Psoas muscle (tissue), 8 donors: Measurements from ENCODE around the gene SMPDL3A. TPM values are rescaled to one million over a fixed set of nuclear protein-coding genes. Genes with fewer than 3 reads are reported as not detected.

Experiments
- ATAC-seq, 4 donors: fragments of 200-7000 bp; cut with Tn5 transposase; one replicate each; pipeline ENCODE4 v1.9.1; 2020; ENCODE audit warnings: moderate library complexity in 3 of 4, mild to moderate bottlenecking in 2 of 4
- DNase-seq, 2 donors: peaks; one replicate each; pipeline ENCODE4 v3.0.0-alpha.2; 2020
- H3K27ac ChIP-seq: fragments of 200-600 bp; one replicate; pipeline ENCODE4 v1.8.0; 2022
- H3K27me3 ChIP-seq, 3 donors: fragments of 200-600 bp in 1 of 3; one replicate each; pipeline versions ENCODE4 v1.6.1 to v1.8.0; 2013 to 2022; ENCODE audit warnings: low read length in 2 of 3, mild to moderate bottlenecking in 2 of 3, moderate library complexity in 1 of 3; ENCODE audit not compliant: insufficient read depth in 3 of 3
- H3K36me3 ChIP-seq, 2 donors: fragments of 200-600 bp in 1 of 2; one replicate each; pipeline versions ENCODE4 v1.6.1 to v1.8.0; 2013 to 2022; ENCODE audit warnings: low read depth in 1 of 2, mild to moderate bottlenecking in 1 of 2, moderate library complexity in 1 of 2; ENCODE audit not compliant: insufficient read depth in 1 of 2
- H3K4me1 ChIP-seq: fragments of 200-600 bp; one replicate; pipeline ENCODE4 v1.8.0; 2022
- H3K4me3 ChIP-seq: fragments of 200-600 bp; one replicate; pipeline ENCODE4 v1.8.0; 2022; ENCODE audit warnings: mild to moderate bottlenecking
- H3K9me3 ChIP-seq: fragments of 200-600 bp; one replicate; pipeline ENCODE4 v1.8.0; 2022
- CTCF ChIP-seq: fragments of 200-600 bp; IDR thresholded peaks from one replicate; pipeline ENCODE4 v1.8.0; 2022; ENCODE audit warnings: antibody characterized with exemption
- WGBS, 3 donors: extraction: QIAGEN DNeasy Blood & Tissue Kit; methylation state at CpG; one replicate each; pipeline versions ENCODE4 v1.1.6 to v1.1.7; 2013; 5-methylcytosine and 5-hydroxymethylcytosine counted together
- intact Hi-C, 2 donors: fragments of 100-400 bp; cut with DNase I; formaldehyde crosslinking; loops; one replicate each; pipeline versions ENCODE4 v1.11.0 to v1.14.2; 2022
- polyA plus RNA-seq, 3 donors: library from polyadenylated mRNA; stranded (reverse); fragments of 200-250 nt; gene quantifications; one replicate each; pipeline ENCODE4 v1.2.3, GENCODE V29; 2013
- total RNA-seq, 4 donors: library from RNA; stranded (reverse); fragmentation: NEBNext Ultra II Directional in 2 of 4; extraction: Animal tissue kit (Norgen Biotek cat#: 25700) in 2 of 4; gene quantifications; one replicate each; pipeline versions ENCODE4 v1.2.1 to v1.2.4, GENCODE V29; 2021 to 2023
- donor health status: healthy with polysubstance abuse.
- donor health status: DM: no; HTN: no; CAD: no; lungs with moderate emphysema.
- donor health status: Bipolar disorder and iron deficiency.
- donor health status: healthy.
- donor health status: DM: yes; HTN: yes; CAD: no.
- donor health status: DM: no; HTN: no; CAD: no.
- donor health status: DM: no; HTN: no; CAD: no.
- donor health status: DM: yes; HTN: yes; CAD: no.

Gene SMPDL3A
- total and polyA plus RNA-seq, 7 donors, result 6.3 to 38.4 (median 27.6) TPM

- H3K36me3 ChIP-seq, result no peaks in the 10 kb centered on the region
- no peak overlapping the region for H3K4me3 ChIP-seq
- TF ChIP-seq CTCF, result no peak
- H3K27me3 ChIP-seq, result no peaks in the 10 kb centered on the region
- no peak overlapping the region for H3K27ac ChIP-seq
- DNase-seq (no peak), ATAC-seq (no peak)
- intact Hi-C loops, result loop anchor here (5.0 kb wide), 1 partner anchor 35 kb away; no protein-coding TSS in a partner anchor
- H3K9me3 ChIP-seq, result no peaks in the 10 kb centered on the region
- peaks cover 19% of the 10 kb centered on the region for H3K4me1 ChIP-seq
- WGBS, 3 donors, result 68 to 81% (median 76%) methylated on average over 4 of the region's 4 CpGs
Measured at GRCh38 chr6:122787721-122788120, 1.3 kb upstream of the SMPDL3A start.

- no peak for ATAC-seq
- no peaks in the 10 kb centered on the region for H3K36me3 ChIP-seq
- H3K27ac ChIP-seq, result peak overlapping the region; percentile 99
- no peaks in the 10 kb centered on the region for H3K9me3 ChIP-seq
- no peak for TF ChIP-seq CTCF
- WGBS, 3 donors, result 49 to 58% (median 52%) methylated on average over 6 of the region's 6 CpGs
- intact Hi-C loops, result loop anchor here (5.0 kb wide), 1 partner anchor 36 kb away; no protein-coding TSS in a partner anchor
- no peaks in the 10 kb centered on the region for H3K27me3 ChIP-seq
- peaks cover 23% of the 10 kb centered on the region for H3K4me1 ChIP-seq
- no peak for DNase-seq
- H3K4me3 ChIP-seq, result no peak overlapping the region
Measured at GRCh38 chr6:122788208-122788607, 850 bp upstream of the SMPDL3A start.

GRCh38 chr6:122788663-122789181 is 336 bp upstream of the SMPDL3A start:
- 11 to 15% (median 12%) methylated on average over 10 of the region's 10 CpGs for WGBS, 3 donors
- no peak for TF ChIP-seq CTCF

GRCh38 chr6:122790028-122790422 is 967 bp downstream of the SMPDL3A start:
- Histone ChIP-seq H3K4me1 (peaks cover 27% of the 10 kb centered on the region), H3K27me3 (no peaks in the 10 kb centered on the region), H3K27ac (peak overlapping the region; percentile 99), H3K4me3 (peak overlapping the region; percentile 90), H3K9me3 (no peaks in the 10 kb centered on the region), H3K36me3 (no peaks in the 10 kb centered on the region)
- intact Hi-C loops, result no loop called here
- TF ChIP-seq CTCF, result no peak
- DNase-seq, result no peak
- ATAC-seq, result no peak
- 1% methylated on average over 14 of the region's 14 CpGs for WGBS, 3 donors

More at GRCh38 chr6:122788663-122789181, 336 bp upstream of the SMPDL3A start:
- Histone ChIP-seq H3K27ac (peak overlapping the region; percentile 99), H3K4me3 (peak overlapping the region; percentile 90), H3K27me3 (no peaks in the 10 kb centered on the region), H3K4me1 (peaks cover 25% of the 10 kb centered on the region), H3K9me3 (no peaks in the 10 kb centered on the region), H3K36me3 (no peaks in the 10 kb centered on the region)
- intact Hi-C loops, result loop anchor here (5.0 kb wide), 1 partner anchor 36 kb away; no protein-coding TSS in a partner anchor
- ATAC-seq, result no peak
- no peak for DNase-seq
